Endodermal cell (in vitro differentiated cells): Measurements from ENCODE around the gene SLX4IP. TPM values are rescaled to one million over a fixed set of nuclear protein-coding genes. Genes with fewer than 3 reads are reported as not detected.

Source experiments
- DNase-seq: peaks from one replicate; pipeline ENCODE4 v3.0.0-alpha.2; 2017
- H3K27ac ChIP-seq: 2 replicates; pipeline ENCODE4 v1.5.1; 2013; ENCODE audit warnings: mild to moderate bottlenecking, low read depth, low read length, moderate library complexity
- H3K27me3 ChIP-seq: 2 replicates; pipeline ENCODE4 v1.6.1; 2013; ENCODE audit warnings: mild to moderate bottlenecking, low read length, moderate library complexity; ENCODE audit not compliant: insufficient read depth, control insufficient read depth, poor library complexity, severe bottlenecking
- H3K36me3 ChIP-seq: 2 replicates; pipeline ENCODE4 v1.7.0; 2013; ENCODE audit warnings: mild to moderate bottlenecking, low read length, moderate library complexity; ENCODE audit not compliant: control insufficient read depth, insufficient read depth
- H3K4me1 ChIP-seq: one replicate; pipeline ENCODE4 v1.7.0; 2013; ENCODE audit warnings: low read length; ENCODE audit not compliant: control insufficient read depth, insufficient read depth
- H3K4me3 ChIP-seq: 2 replicates; pipeline ENCODE4 v1.5.1; 2013; ENCODE audit warnings: mild to moderate bottlenecking, low read length, moderate library complexity
- H3K9ac ChIP-seq: 2 replicates; pipeline ENCODE4 v1.6.1; 2013; ENCODE audit warnings: mild to moderate bottlenecking, low read length, moderate library complexity; ENCODE audit not compliant: poor library complexity, severe bottlenecking; ENCODE audit errors: extremely low read depth
- H3K9me3 ChIP-seq: 2 replicates; pipeline ENCODE4 v1.6.1; 2013; ENCODE audit warnings: mild to moderate bottlenecking, low read length, moderate library complexity; ENCODE audit not compliant: control insufficient read depth
- H3K27ac Mint-ChIP-seq: 2 replicates; pipeline ENCODE4 v1.8.0; 2020; ENCODE audit warnings: mixed read lengths
- H3K27me3 Mint-ChIP-seq: 2 replicates; pipeline ENCODE4 v1.8.0; 2021; ENCODE audit warnings: mild to moderate bottlenecking, mixed read lengths; ENCODE audit not compliant: insufficient read depth
- H3K36me3 Mint-ChIP-seq: 2 replicates; pipeline ENCODE4 v1.8.0; 2020; ENCODE audit warnings: low read depth, mixed read lengths
- H3K4me1 Mint-ChIP-seq: 2 replicates; pipeline ENCODE4 v1.8.0; 2020; ENCODE audit warnings: mixed read lengths
- H3K4me3 Mint-ChIP-seq: 2 replicates; pipeline ENCODE4 v1.8.0; 2020; ENCODE audit warnings: mild to moderate bottlenecking, moderate library complexity, mixed read lengths
- H3K9me3 Mint-ChIP-seq: 2 replicates; pipeline ENCODE4 v1.8.0; 2020; ENCODE audit warnings: mild to moderate bottlenecking, mixed read lengths
- WGBS, 2 experiments: methylation state at CpG; one replicate each; pipeline versions ENCODE4 v1.1.5 to v1.1.7; 2013; ENCODE audit warnings: missing lambda C conversion rate in 2 of 2, mixed read lengths in 1 of 2; ENCODE audit not compliant: insufficient coverage in 1 of 2, insufficient read length in 1 of 2; 5-methylcytosine and 5-hydroxymethylcytosine counted together
- total RNA-seq, 2 donors: library from RNA; stranded (reverse); fragmentation: NEBNext Ultra II Directional in 1 of 2; extraction: Animal tissue kit (Norgen Biotek cat#: 25700) in 1 of 2; gene quantifications; 2 replicates in 1 of 2; 3 replicates in 1 of 2; pipeline ENCODE4 v1.2.1, GENCODE V29; 2021
- TF ChIP-seq, protein P1 (sequence below): fragments of 200-600 bp; sonication (generic); conservative IDR thresholded peaks from 2 replicates; pipeline ENCODE4 v1.5.0; 2021; ENCODE audit warnings: antibody characterized with exemption, mild to moderate bottlenecking

Gene SLX4IP
- total RNA-seq, 2 donors from 2014 or later, result 9.2 to 9.5 TPM

DNA sequence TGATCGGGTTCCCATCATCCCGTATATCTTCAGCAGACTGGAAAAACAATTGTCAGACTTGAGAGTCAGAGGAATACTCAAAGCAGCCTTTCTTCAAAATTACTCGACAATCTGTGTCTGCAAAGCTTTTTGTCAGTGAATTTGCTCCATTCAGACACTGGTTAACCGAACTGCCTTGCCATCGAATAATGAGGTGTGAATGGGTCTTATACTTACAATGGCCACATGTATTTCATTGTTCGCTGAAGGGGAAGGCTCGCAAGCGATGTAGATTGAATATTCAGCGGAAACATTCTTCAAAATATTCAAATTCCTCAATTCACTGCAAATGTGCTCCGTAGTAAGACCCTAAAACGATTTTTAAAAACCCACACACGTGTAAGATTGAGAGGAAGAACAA lies 205.8 kb downstream of the SLX4IP start:
- Histone ChIP-seq H3K27ac (peak overlapping the region; percentile 62), H3K4me1 (peaks cover 23% of the 10 kb centered on the region), H3K9me3 (no peaks in the 10 kb centered on the region), H3K9ac (no peak overlapping the region), H3K27me3 (peaks cover 70% of the 10 kb centered on the region), H3K4me3 (no peak overlapping the region), H3K36me3 (peaks cover 15% of the 10 kb centered on the region)
- Mint-ChIP-seq H3K4me1 (peaks cover 45% of the 10 kb centered on the region), H3K4me3 (no peak overlapping the region), H3K27ac (no peak overlapping the region), H3K9me3 (no peaks in the 10 kb centered on the region), H3K27me3 (peaks cover 84% of the 10 kb centered on the region), H3K36me3 (peaks cover 62% of the 10 kb centered on the region)
- WGBS, 2 experiments, result 82 to 88% methylated on average over 8 to 12 of the region's 12 CpGs
- TF ChIP-seq, protein P1, sequence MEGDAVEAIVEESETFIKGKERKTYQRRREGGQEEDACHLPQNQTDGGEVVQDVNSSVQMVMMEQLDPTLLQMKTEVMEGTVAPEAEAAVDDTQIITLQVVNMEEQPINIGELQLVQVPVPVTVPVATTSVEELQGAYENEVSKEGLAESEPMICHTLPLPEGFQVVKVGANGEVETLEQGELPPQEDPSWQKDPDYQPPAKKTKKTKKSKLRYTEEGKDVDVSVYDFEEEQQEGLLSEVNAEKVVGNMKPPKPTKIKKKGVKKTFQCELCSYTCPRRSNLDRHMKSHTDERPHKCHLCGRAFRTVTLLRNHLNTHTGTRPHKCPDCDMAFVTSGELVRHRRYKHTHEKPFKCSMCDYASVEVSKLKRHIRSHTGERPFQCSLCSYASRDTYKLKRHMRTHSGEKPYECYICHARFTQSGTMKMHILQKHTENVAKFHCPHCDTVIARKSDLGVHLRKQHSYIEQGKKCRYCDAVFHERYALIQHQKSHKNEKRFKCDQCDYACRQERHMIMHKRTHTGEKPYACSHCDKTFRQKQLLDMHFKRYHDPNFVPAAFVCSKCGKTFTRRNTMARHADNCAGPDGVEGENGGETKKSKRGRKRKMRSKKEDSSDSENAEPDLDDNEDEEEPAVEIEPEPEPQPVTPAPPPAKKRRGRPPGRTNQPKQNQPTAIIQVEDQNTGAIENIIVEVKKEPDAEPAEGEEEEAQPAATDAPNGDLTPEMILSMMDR, result no peak
- peak; percentile 70 for DNase-seq

DNA sequence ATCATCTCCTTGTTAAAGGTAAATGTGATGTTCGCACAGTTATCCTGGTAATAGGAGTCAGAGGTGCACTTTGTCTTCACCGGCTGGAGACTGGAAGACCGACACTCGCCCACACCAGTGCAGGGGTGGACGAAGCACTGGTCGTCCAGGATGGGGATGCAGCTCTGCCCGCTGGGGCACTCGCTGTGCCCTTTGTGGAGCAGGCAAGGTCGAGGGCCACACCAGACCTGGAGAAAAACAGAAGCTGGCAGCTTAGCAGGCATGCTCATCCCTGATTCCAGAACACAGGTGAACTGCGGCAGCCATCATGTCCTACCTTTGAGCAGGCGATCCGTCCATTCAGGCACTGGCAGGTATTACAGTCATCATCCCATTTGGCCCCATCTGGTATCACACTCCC lies 206.4 kb downstream of the SLX4IP start:
- H3K9me3 ChIP-seq, result no peaks in the 10 kb centered on the region
- no peak overlapping the region for H3K4me3 Mint-ChIP-seq

DNA sequence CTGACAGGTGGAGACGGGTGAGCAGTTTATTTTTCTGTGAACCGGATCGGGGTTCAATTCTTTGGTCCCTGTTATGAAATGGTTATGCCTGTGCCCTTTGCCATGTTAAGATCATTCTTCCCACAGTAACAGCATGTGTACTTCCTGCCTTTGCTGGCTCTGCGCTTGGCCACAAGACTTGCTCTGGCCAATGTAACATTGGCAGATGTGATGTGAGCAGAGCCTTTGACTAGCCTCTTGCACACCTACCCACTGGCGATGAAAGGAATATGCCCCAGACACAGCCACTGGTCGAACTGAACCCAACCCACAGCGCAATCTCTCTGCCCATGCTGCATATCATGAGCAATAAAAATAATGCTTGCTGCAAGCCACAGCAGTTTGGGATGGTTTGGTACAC lies 206.8 kb downstream of the SLX4IP start:
- Histone ChIP-seq H3K36me3 (peaks cover 17% of the 10 kb centered on the region), H3K4me3 (no peak overlapping the region), H3K9ac (no peak overlapping the region), H3K27me3 (peaks cover 70% of the 10 kb centered on the region), H3K4me1 (peaks cover 22% of the 10 kb centered on the region), H3K27ac (no peak overlapping the region), H3K9me3 (no peaks in the 10 kb centered on the region)
- Mint-ChIP-seq H3K4me3 (no peak overlapping the region), H3K27me3 (peaks cover 84% of the 10 kb centered on the region), H3K9me3 (no peaks in the 10 kb centered on the region), H3K36me3 (peaks cover 65% of the 10 kb centered on the region), H3K4me1 (peaks cover 37% of the 10 kb centered on the region), H3K27ac (no peak overlapping the region)
- DNase-seq, result no peak
- WGBS, 2 experiments, result 77 to 100% methylated on average over 5 to 7 of the region's 7 CpGs
- TF ChIP-seq, protein P1, result no peak

More for the DNA sequence above, 206.4 kb downstream of the SLX4IP start:
- Histone ChIP-seq H3K4me1 (peaks cover 23% of the 10 kb centered on the region), H3K9ac (no peak overlapping the region), H3K27me3 (peaks cover 70% of the 10 kb centered on the region), H3K36me3 (peaks cover 17% of the 10 kb centered on the region), H3K4me3 (no peak overlapping the region), H3K27ac (peak overlapping the region; percentile 62)
- H3K9me3 Mint-ChIP-seq, result no peaks in the 10 kb centered on the region
- no peak overlapping the region for H3K27ac Mint-ChIP-seq
- DNase-seq, result no peak
- peaks cover 84% of the 10 kb centered on the region for H3K27me3 Mint-ChIP-seq
- WGBS, 2 experiments, result 94% methylated on average over 11 to 12 of the region's 12 CpGs
- H3K36me3 Mint-ChIP-seq, result peaks cover 65% of the 10 kb centered on the region
- peaks cover 42% of the 10 kb centered on the region for H3K4me1 Mint-ChIP-seq
- TF ChIP-seq, protein P1, result no peak
